Panc1 (cell line): Measurements from ENCODE around the gene SH3GLB2. TPM values are rescaled to one million over a fixed set of nuclear protein-coding genes. Genes with fewer than 3 reads are reported as not detected.

Source experiments
- ATAC-seq: fragments of 200-7000 bp; cut with Tn5 transposase; 2 replicates; pipeline ENCODE4 v1.9.1; 2020; ENCODE audit warnings: mild to moderate bottlenecking, moderate library complexity
- BruUV-seq: library from RNA; stranded (reverse); fragments of 400-500 nt; replicated peaks from 2 replicates; lab custom pipeline; 2021; lab: Mats Ljungman, UMichigan
- CTCF ChIA-PET: fragments of 300-600 bp; sonication (Branson Sonifier 250); formaldehyde crosslinking; loops from one replicate; lab custom pipeline; 2022; ENCODE audit warnings: antibody characterized with exemption; lab: Charles Lee
- POLR2A ChIA-PET: fragments of 300-600 bp; sonication (Branson Sonifier 250); formaldehyde crosslinking; loops from one replicate; lab custom pipeline; 2022; ENCODE audit warnings: antibody characterized with exemption; lab: Charles Lee
- DNase-seq: peaks from one replicate; pipeline ENCODE4 v3.0.0-alpha.2; 2010; ENCODE audit warnings: low read depth, low spot score
- H3K27ac ChIP-seq: 2 replicates; pipeline ENCODE4 v1.5.1; 2011; ENCODE audit warnings: mild to moderate bottlenecking, low read length, inconsistent platforms
- H3K27me3 ChIP-seq: fragments of 200-500 bp; sonication (Bioruptor generic); 2 replicates; pipeline ENCODE4 v1.6.0; 2014; ENCODE audit warnings: low read length, inconsistent platforms; ENCODE audit not compliant: control insufficient read depth, insufficient read depth
- H3K36me3 ChIP-seq: fragments of 200-500 bp; sonication (Bioruptor generic); 2 replicates; pipeline ENCODE4 v1.5.1; 2014; ENCODE audit warnings: inconsistent platforms, mild to moderate bottlenecking, low read length, moderate library complexity; ENCODE audit not compliant: control insufficient read depth, insufficient read depth
- H3K4me1 ChIP-seq: 2 replicates; pipeline ENCODE4 v1.5.1; 2011; ENCODE audit warnings: inconsistent platforms, mild to moderate bottlenecking, low read length, moderate library complexity; ENCODE audit not compliant: control insufficient read depth, insufficient read depth
- H3K4me3 ChIP-seq, 2 experiments: 2 replicates each; pipeline ENCODE4 v1.5.1; 2011 to 2012; ENCODE audit warnings: low read depth in 2 of 2, low read length in 2 of 2, mild to moderate bottlenecking in 2 of 2, inconsistent platforms in 1 of 2, moderate library complexity in 1 of 2
- H3K9me3 ChIP-seq: fragments of 200-500 bp; sonication (Bioruptor generic); 2 replicates; pipeline ENCODE4 v1.5.1; 2014; ENCODE audit warnings: low read depth, mild to moderate bottlenecking, inconsistent platforms, low read length, moderate library complexity; ENCODE audit not compliant: control insufficient read depth, insufficient read depth
- CTCF ChIP-seq: fragments of 450-650 bp; IDR thresholded peaks from 2 replicates; pipeline ENCODE4 v1.5.1; 2017; ENCODE audit warnings: mild to moderate bottlenecking
- POLR2AphosphoS5 ChIP-seq: IDR thresholded peaks from 2 replicates; pipeline ENCODE4 v1.6.1; 2012; ENCODE audit warnings: mild to moderate bottlenecking, low read depth, low read length, moderate library complexity
- REST ChIP-seq, 2 experiments: IDR thresholded peaks; 2 replicates each; pipeline ENCODE4 v1.6.1; 2011 to 2012; ENCODE audit warnings: low read depth in 2 of 2, control low read depth in 1 of 2, low read length in 1 of 2, mild to moderate bottlenecking in 1 of 2, moderate library complexity in 1 of 2; ENCODE audit not compliant: insufficient read depth in 1 of 2
- SIN3A ChIP-seq: IDR thresholded peaks from 2 replicates; pipeline ENCODE4 v1.6.1; 2012; ENCODE audit warnings: low read depth, mild to moderate bottlenecking, low read length, moderate library complexity, borderline replicate concordance; ENCODE audit not compliant: insufficient read depth
- TCF7L2 ChIP-seq: IDR thresholded peaks from 2 replicates; pipeline ENCODE4 v1.6.1; 2011; ENCODE audit warnings: mild to moderate bottlenecking, low read depth, low read length, inconsistent platforms
- in situ Hi-C: cut with HindIII; loops from 2 replicates; pipeline ENCODE4 v1.10.0; 2016; ENCODE audit warnings: low sequenced_read_pairs, low pct_unique_long_range_greater_than_20kb
- intact Hi-C: fragments of 100-400 bp; cut with micrococcal nuclease; formaldehyde crosslinking; loops from one replicate; pipeline ENCODE4 v1.10.0; 2022; ENCODE audit not compliant: unreplicated experiment
- total RNA-seq: library from RNA; stranded (reverse); gene quantifications from one replicate; pipeline ENCODE4 v1.2.1, GENCODE V29; 2021; ENCODE audit not compliant: unreplicated experiment

The SH3GLB2 gene
- total RNA-seq, 1 experiment from 2014 or later, result 68.3 TPM

- TF ChIP-seq TCF7L2 (no peak), SIN3A (no peak), REST (IDR thresholded peaks at IDR 0.05; ENCODE audit: insufficient read depth in 1 of 2, low read depth in 2 of 2, low read length in 1 of 2) (no peak), CTCF (no peak), POLR2AphosphoS5 (no peak)
- no peaks in the 10 kb centered on the region for H3K4me1 ChIP-seq
- BruUV-seq, result no TSS peak
- ChIA-PET CTCF (interaction anchor here (0.7 kb wide), 1 partner anchor 14 kb away, joined by 5 read pairs; no protein-coding TSS in a partner anchor), POLR2A (interaction anchor here (0.6 to 0.9 kb wide), 2 partner anchors 39 to 937 kb away, joined by 3 to 5 read pairs; no protein-coding TSS in a partner anchor)
- H3K4me3 ChIP-seq, result no peak overlapping the region
- H3K9me3 ChIP-seq, result no peaks in the 10 kb centered on the region
- in situ Hi-C loops (no loop called here), intact Hi-C loops (no loop called here)
- H3K27ac ChIP-seq, result no peak overlapping the region
- H3K27me3 ChIP-seq, result no peaks in the 10 kb centered on the region
- DNase-seq (no peak), ATAC-seq (no peak)
- no peaks in the 10 kb centered on the region; the same call in 1 of the 2 replicates for H3K36me3 ChIP-seq
These were observed 3.4 kb upstream of the SH3GLB2 start for GRCh38 chr9:129031514-129031913.

GRCh38 chr9:129030191-129030590 lies 2.1 kb upstream of the SH3GLB2 start:
- ATAC-seq, result no peak
- H3K36me3 ChIP-seq, result no peaks in the 10 kb centered on the region
- ChIA-PET POLR2A (interaction anchor here (0.7 kb wide), 1 partner anchor 522 kb away, joined by 8 read pairs; no protein-coding TSS in a partner anchor), CTCF (no interaction called here)
- H3K9me3 ChIP-seq, result no peaks in the 10 kb centered on the region
- no peaks in the 10 kb centered on the region for H3K4me1 ChIP-seq
- no peak overlapping the region for H3K27ac ChIP-seq
- in situ Hi-C loops, result no loop called here
- no peak overlapping the region for H3K4me3 ChIP-seq
- DNase-seq, result no peak
- TF ChIP-seq POLR2AphosphoS5 (no peak), TCF7L2 (no peak), REST (IDR thresholded peaks at IDR 0.05; ENCODE audit: insufficient read depth in 1 of 2, low read depth in 2 of 2, low read length in 1 of 2) (no peak), SIN3A (no peak), CTCF (no peak)
- intact Hi-C loops, result no loop called here
- H3K27me3 ChIP-seq, result no peaks in the 10 kb centered on the region
- no TSS peak for BruUV-seq
